Activated T-cell treated with anti-CD3 and anti-CD28 coated beads, Interleukin-2, amount 50 U/mL, for 72 hours (primary cell): ENCODE data around the gene DLG2. TPM values are rescaled to one million over a fixed set of nuclear protein-coding genes. Genes with fewer than 3 reads are reported as not detected.

ENCODE experiments used
- ATAC-seq, 2 donors: fragments of 150-1000 bp; cut with Tn5 transposase; replicated peaks in 1 of 2; 2 replicates each; pipeline ENCODE4 v1.10.0; 2021; ENCODE audit warnings: moderate library complexity in 2 of 2, mild to moderate bottlenecking in 1 of 2
- DNase-seq, 2 donors: peaks; one replicate each; pipeline ENCODE4 v3.0.0; 2021 to 2022; ENCODE audit warnings: mixed read lengths in 1 of 2
- H3K27ac Mint-ChIP-seq: one replicate; pipeline ENCODE4 v1.8.0; 2022; ENCODE audit warnings: mild to moderate bottlenecking, moderate library complexity, mixed read lengths
- H3K27me3 Mint-ChIP-seq: one replicate; pipeline ENCODE4 v1.8.0; 2022; ENCODE audit warnings: low read depth, mixed read lengths
- H3K36me3 Mint-ChIP-seq, 2 donors: one replicate each; pipeline ENCODE4 v1.8.0; 2022; ENCODE audit warnings: mixed read lengths in 2 of 2, mild to moderate bottlenecking in 1 of 2; ENCODE audit not compliant: insufficient read depth in 2 of 2
- H3K4me1 Mint-ChIP-seq: one replicate; pipeline ENCODE4 v1.8.0; 2022; ENCODE audit warnings: low read depth, mixed read lengths
- H3K4me3 Mint-ChIP-seq, 2 donors: one replicate each; pipeline ENCODE4 v1.8.0; 2022; ENCODE audit warnings: mild to moderate bottlenecking in 2 of 2, mixed read lengths in 2 of 2, moderate library complexity in 2 of 2
- H3K9me3 Mint-ChIP-seq, 2 donors: one replicate each; pipeline ENCODE4 v1.8.0; 2022; ENCODE audit warnings: mixed read lengths in 2 of 2
- total RNA-seq, 2 donors: library from RNA; stranded (reverse); gene quantifications; one replicate each; pipeline ENCODE4 v1.2.3, GENCODE V29; 2022

DLG2 gene
- total RNA-seq, 2 donors from 2014 or later, result 4.1 to 5.3 TPM

GRCh38 chr11:84243629-84244263, 1383.4 kb downstream of the DLG2 start:
- H3K4me3 Mint-ChIP-seq, result no peak overlapping the region
- no peaks in the 10 kb centered on the region for H3K27me3 Mint-ChIP-seq
- H3K27ac Mint-ChIP-seq, result no peak overlapping the region
- ATAC-seq (peak in 1 of 2 donors; percentile 53), DNase-seq (no peak)
- peaks cover 0 to 3% of the 10 kb centered on the region in 2 donors for H3K9me3 Mint-ChIP-seq
- no peaks in the 10 kb centered on the region for H3K4me1 Mint-ChIP-seq
- no peaks in the 10 kb centered on the region for H3K36me3 Mint-ChIP-seq

- DNase-seq (no peak), ATAC-seq (no peak)
- no peaks in the 10 kb centered on the region for H3K4me1 Mint-ChIP-seq
- H3K9me3 Mint-ChIP-seq, result peaks cover 3 to 5% of the 10 kb centered on the region in 2 donors
- no peaks in the 10 kb centered on the region for H3K36me3 Mint-ChIP-seq
- H3K27me3 Mint-ChIP-seq, result no peaks in the 10 kb centered on the region
- H3K27ac Mint-ChIP-seq, result no peak overlapping the region
- H3K4me3 Mint-ChIP-seq, result no peak overlapping the region
These were observed 1385.6 kb downstream of the DLG2 start for GRCh38 chr11:84241343-84242131.

GRCh38 chr11:84240847-84241246, 1386.3 kb downstream of the DLG2 start:
- Mint-ChIP-seq H3K4me3 (no peak overlapping the region), H3K36me3 (no peaks in the 10 kb centered on the region), H3K27me3 (no peaks in the 10 kb centered on the region), H3K9me3 (peaks cover 0 to 5% of the 10 kb centered on the region in 2 donors), H3K27ac (no peak overlapping the region), H3K4me1 (no peaks in the 10 kb centered on the region)
- DNase-seq (no peak), ATAC-seq (no peak)

GRCh38 chr11:84236436-84236835, 1390.7 kb downstream of the DLG2 start:
- ATAC-seq (no peak), DNase-seq (no peak)
- Mint-ChIP-seq H3K9me3 (peaks cover 2 to 7% of the 10 kb centered on the region in 2 donors), H3K4me3 (no peak overlapping the region), H3K27ac (no peak overlapping the region), H3K4me1 (no peaks in the 10 kb centered on the region), H3K27me3 (no peaks in the 10 kb centered on the region), H3K36me3 (no peaks in the 10 kb centered on the region)

- ATAC-seq (no peak), DNase-seq (no peak)
- Mint-ChIP-seq H3K4me3 (no peak overlapping the region), H3K27ac (no peak overlapping the region), H3K9me3 (peaks cover 2 to 9% of the 10 kb centered on the region in 2 donors), H3K36me3 (no peaks in the 10 kb centered on the region), H3K4me1 (no peaks in the 10 kb centered on the region), H3K27me3 (no peaks in the 10 kb centered on the region)
These were observed 1392.5 kb downstream of the DLG2 start for GRCh38 chr11:84234462-84235202.

GRCh38 chr11:84234011-84234410, 1393.1 kb downstream of the DLG2 start:
- ATAC-seq, result no peak
- H3K4me1 Mint-ChIP-seq, result no peaks in the 10 kb centered on the region
- peaks cover 2 to 9% of the 10 kb centered on the region in 2 donors for H3K9me3 Mint-ChIP-seq
- DNase-seq, result no peak
- no peak overlapping the region for H3K4me3 Mint-ChIP-seq
- no peaks in the 10 kb centered on the region for H3K36me3 Mint-ChIP-seq
- no peak overlapping the region for H3K27ac Mint-ChIP-seq
- no peaks in the 10 kb centered on the region for H3K27me3 Mint-ChIP-seq

- H3K4me1 Mint-ChIP-seq, result no peaks in the 10 kb centered on the region
- ATAC-seq (no peak), DNase-seq (no peak)
- no peak overlapping the region for H3K4me3 Mint-ChIP-seq
- no peaks in the 10 kb centered on the region for H3K27me3 Mint-ChIP-seq
- peaks cover 0 to 2% of the 10 kb centered on the region in 2 donors for H3K36me3 Mint-ChIP-seq
- peaks cover 5 to 9% of the 10 kb centered on the region in 2 donors for H3K9me3 Mint-ChIP-seq
- H3K27ac Mint-ChIP-seq, result no peak overlapping the region
These were observed 1394.6 kb downstream of the DLG2 start for GRCh38 chr11:84232511-84232910.

GRCh38 chr11:84230402-84230801, 1396.7 kb downstream of the DLG2 start:
- peaks cover 0 to 2% of the 10 kb centered on the region in 2 donors for H3K36me3 Mint-ChIP-seq
- H3K27me3 Mint-ChIP-seq, result no peaks in the 10 kb centered on the region
- H3K27ac Mint-ChIP-seq, result no peak overlapping the region
- DNase-seq (no peak), ATAC-seq (no peak)
- H3K9me3 Mint-ChIP-seq, result peaks cover 5 to 8% of the 10 kb centered on the region in 2 donors
- no peaks in the 10 kb centered on the region for H3K4me1 Mint-ChIP-seq
- H3K4me3 Mint-ChIP-seq, result no peak overlapping the region

GRCh38 chr11:84227970-84228665, 1399.0 kb downstream of the DLG2 start:
- H3K4me3 Mint-ChIP-seq, result no peak overlapping the region
- no peak overlapping the region for H3K27ac Mint-ChIP-seq
- no peaks in the 10 kb centered on the region for H3K4me1 Mint-ChIP-seq
- no peak for DNase-seq
- no peaks in the 10 kb centered on the region for H3K27me3 Mint-ChIP-seq
- no peak for ATAC-seq
- peaks cover 0 to 3% of the 10 kb centered on the region in 2 donors for H3K36me3 Mint-ChIP-seq
- peaks cover 5 to 6% of the 10 kb centered on the region in 2 donors for H3K9me3 Mint-ChIP-seq

- H3K4me3 Mint-ChIP-seq, result no peak overlapping the region
- H3K27me3 Mint-ChIP-seq, result no peaks in the 10 kb centered on the region
- ATAC-seq (no peak), DNase-seq (no peak)
- no peak overlapping the region for H3K27ac Mint-ChIP-seq
- H3K4me1 Mint-ChIP-seq, result no peaks in the 10 kb centered on the region
- peaks cover 0 to 3% of the 10 kb centered on the region in 2 donors for H3K36me3 Mint-ChIP-seq
- H3K9me3 Mint-ChIP-seq, result peaks cover 3 to 5% of the 10 kb centered on the region in 2 donors
These were observed 1403.1 kb downstream of the DLG2 start for GRCh38 chr11:84224042-84224441.

GRCh38 chr11:84218318-84218717, 1408.8 kb downstream of the DLG2 start:
- H3K4me1 Mint-ChIP-seq, result no peaks in the 10 kb centered on the region
- DNase-seq, result no peak
- H3K9me3 Mint-ChIP-seq, result peaks cover 4 to 8% of the 10 kb centered on the region in 2 donors
- H3K4me3 Mint-ChIP-seq, result no peak overlapping the region
- no peak for ATAC-seq
- no peaks in the 10 kb centered on the region for H3K36me3 Mint-ChIP-seq
- no peak overlapping the region for H3K27ac Mint-ChIP-seq
- H3K27me3 Mint-ChIP-seq, result no peaks in the 10 kb centered on the region

GRCh38 chr11:84215672-84216071, 1411.5 kb downstream of the DLG2 start:
- no peaks in the 10 kb centered on the region for H3K36me3 Mint-ChIP-seq
- H3K27me3 Mint-ChIP-seq, result no peaks in the 10 kb centered on the region
- H3K27ac Mint-ChIP-seq, result no peak overlapping the region
- ATAC-seq (no peak), DNase-seq (no peak)
- no peaks in the 10 kb centered on the region for H3K4me1 Mint-ChIP-seq
- peaks cover 4 to 11% of the 10 kb centered on the region in 2 donors for H3K9me3 Mint-ChIP-seq
- no peak overlapping the region for H3K4me3 Mint-ChIP-seq

- DNase-seq (no peak), ATAC-seq (no peak)
- no peaks in the 10 kb centered on the region for H3K36me3 Mint-ChIP-seq
- no peak overlapping the region for H3K27ac Mint-ChIP-seq
- no peak overlapping the region for H3K4me3 Mint-ChIP-seq
- no peaks in the 10 kb centered on the region for H3K27me3 Mint-ChIP-seq
- H3K9me3 Mint-ChIP-seq, result peaks cover 4 to 11% of the 10 kb centered on the region in 2 donors
- no peaks in the 10 kb centered on the region for H3K4me1 Mint-ChIP-seq
These were observed 1412.6 kb downstream of the DLG2 start for GRCh38 chr11:84214557-84214956.
